K562 (cell line): ENCODE data around the gene AP1AR. TPM values are rescaled to one million over a fixed set of nuclear protein-coding genes. Genes with fewer than 3 reads are reported as not detected.

ENCODE experiments used
- ARID1B ChIP-seq: fragments of 450-650 bp; IDR thresholded peaks from 2 replicates; pipeline ENCODE4 v1.6.1; 2016; ENCODE audit warnings: antibody characterized with exemption, mild to moderate bottlenecking, inconsistent platforms
- ATF7 ChIP-seq: fragments of 450-650 bp; IDR thresholded peaks from 2 replicates; pipeline ENCODE4 v1.7.1; 2014; ENCODE audit warnings: mild to moderate bottlenecking, moderate library complexity
- CCNT2 ChIP-seq: IDR thresholded peaks from 2 replicates; pipeline ENCODE4 v1.6.1; 2011; ENCODE audit warnings: borderline replicate concordance, low read depth, mild to moderate bottlenecking, moderate library complexity, mixed read lengths, low read length; ENCODE audit not compliant: insufficient read length; ENCODE audit errors: extremely low read depth
- CXXC5 ChIP-seq: fragments of 250-450 bp; sonication (Bioruptor Pico); IDR thresholded peaks from 2 replicates; pipeline ENCODE4 v1.8.0; 2022; ENCODE audit warnings: inconsistent platforms, mild to moderate bottlenecking, moderate library complexity
- FOSL1 ChIP-seq: fragments of 200-800 bp; sonication (Bioruptor generic); conservative IDR thresholded peaks from 2 replicates; pipeline ENCODE4 v1.6.1; 2016; ENCODE audit warnings: missing genetic modification characterization, missing compliant biosample characterization
- FOXJ2 ChIP-seq: fragments of 200-800 bp; sonication (Bioruptor generic); IDR thresholded peaks from 2 replicates; pipeline ENCODE4 v1.6.1; 2016; ENCODE audit warnings: missing genetic modification characterization, missing compliant biosample characterization
- HNRNPLL ChIP-seq: fragments of 200-400 bp; formaldehyde crosslinking; IDR thresholded peaks from 2 replicates; pipeline ENCODE4 v1.6.1; 2017; ENCODE audit warnings: low read length, low read depth, mild to moderate bottlenecking; ENCODE audit not compliant: poor library complexity, severe bottlenecking
- MTA2 ChIP-seq: fragments of 450-650 bp; IDR thresholded peaks from 2 replicates; pipeline ENCODE4 v1.6.1; 2016; ENCODE audit warnings: low read depth
- NBN ChIP-seq: fragments of 450-650 bp; IDR thresholded peaks from 2 replicates; pipeline ENCODE4 v1.6.1; 2016; ENCODE audit warnings: low read depth, mild to moderate bottlenecking
- NCOA2 ChIP-seq, 2 experiments: fragments of 450-650 bp; IDR thresholded peaks; 2 replicates each; pipeline ENCODE4 v1.6.1; 2018; ENCODE audit warnings: mild to moderate bottlenecking in 2 of 2, moderate library complexity in 1 of 2; ENCODE audit not compliant: partially characterized antibody in 2 of 2
- POLR2B ChIP-seq: fragments of 450-650 bp; IDR thresholded peaks from 2 replicates; pipeline ENCODE4 v1.6.1; 2018; ENCODE audit warnings: low read depth; ENCODE audit not compliant: partially characterized antibody
- RCOR1 ChIP-seq, 2 experiments: IDR thresholded peaks; 2 replicates each; pipeline ENCODE4 v1.6.1; 2012; ENCODE audit warnings: low read depth in 2 of 2, low read length in 2 of 2, borderline replicate concordance in 1 of 2, improper control_type of control experiment in 1 of 2
- STAG1 ChIP-seq: sonication (generic); formaldehyde crosslinking; IDR thresholded peaks from 2 replicates; pipeline ENCODE4 v1.5.0; 2020; ENCODE audit warnings: missing genetic modification reagents, borderline replicate concordance
- TAF1 ChIP-seq: IDR thresholded peaks from 2 replicates; pipeline ENCODE4 v1.6.1; 2011; ENCODE audit warnings: mild to moderate bottlenecking, low read length, moderate library complexity; ENCODE audit not compliant: insufficient read depth, control insufficient read depth, severe bottlenecking; ENCODE audit errors: extremely low read depth
- TCF7 ChIP-seq: sonication (generic); IDR thresholded peaks from 2 replicates; pipeline ENCODE4 v1.6.1; 2016; ENCODE audit warnings: antibody characterized with exemption, borderline replicate concordance
- ZFP30 ChIP-seq: fragments of 250-450 bp; sonication (Bioruptor Pico); IDR thresholded peaks from 2 replicates; pipeline ENCODE4 v1.8.0; 2022; ENCODE audit warnings: moderate library complexity, mild to moderate bottlenecking, inconsistent platforms, borderline replicate concordance
- ZNF197 ChIP-seq: fragments of 200-800 bp; sonication (Bioruptor generic); IDR thresholded peaks from 2 replicates; pipeline ENCODE4 v1.6.1; 2016; ENCODE audit warnings: low read depth, missing genetic modification characterization, missing compliant biosample characterization
- polyA plus RNA-seq, 8 experiments: library from polyadenylated mRNA; depleted of rRNA in 4 of 8; stranded (reverse) in 5 of 8; unstranded in 3 of 8; fragments of >200 nt; fragmentation: Nextera tagmentation in 2 of 8; fragmentation: Illumina TruSeq in 1 of 8; extraction: Ambion mirVana in 2 of 8; extraction: Trizol in 1 of 8; gene quantifications; 2 replicates each; pipeline versions ENCODE4 v1.2.1 to v1.2.3, GENCODE V29; 2011 to 2014; ENCODE audit warnings: inconsistent platforms in 1 of 8, missing spikeins in 1 of 8
- total RNA-seq, 7 experiments: library from RNA; depleted of rRNA in 6 of 7; stranded (reverse); fragments of >200 nt in 6 of 7; fragmentation: Illumina TruSeq in 2 of 7; extraction: Trizol in 2 of 7; gene quantifications; 2 replicates each; pipeline versions ENCODE4 v1.2.1 to v1.2.3, GENCODE V29; 2011 to 2021; ENCODE audit warnings: low replicate concordance in 1 of 7
- TF ChIP-seq, protein P1 (sequence below): fragments of 200-800 bp; sonication (Bioruptor generic); IDR thresholded peaks from 2 replicates; pipeline ENCODE4 v1.6.1; 2017; ENCODE audit warnings: missing genetic modification characterization, missing compliant biosample characterization
- TF ChIP-seq, protein P2 (sequence below), 2 experiments: fragments of 450-650 bp in 1 of 2; sonication (generic) in 1 of 2; formaldehyde crosslinking in 1 of 2; IDR thresholded peaks in 1 of 2; conservative IDR thresholded peaks in 1 of 2; 2 replicates each; pipeline versions ENCODE4 v1.6.1 to v1.8.1; 2016 to 2023; ENCODE audit warnings: mild to moderate bottlenecking in 2 of 2, moderate library complexity in 2 of 2, inconsistent platforms in 1 of 2, missing genetic modification reagents in 1 of 2
- TF ChIP-seq, protein P3 (sequence below), 2 experiments: fragments of 150-350 bp in 1 of 2; IDR thresholded peaks; 2 replicates each; pipeline ENCODE4 v1.6.1; 2012 to 2016; ENCODE audit warnings: low read depth in 2 of 2, low read length in 2 of 2, mild to moderate bottlenecking in 1 of 2, moderate library complexity in 1 of 2

AP1AR gene
- total and polyA plus RNA-seq, 9 of the 15 experiments (the other 6 are each of a cell fraction or from before 2014, with no cell fraction given), result 2.6 to 20.7 (median 12.2) TPM

DNA sequence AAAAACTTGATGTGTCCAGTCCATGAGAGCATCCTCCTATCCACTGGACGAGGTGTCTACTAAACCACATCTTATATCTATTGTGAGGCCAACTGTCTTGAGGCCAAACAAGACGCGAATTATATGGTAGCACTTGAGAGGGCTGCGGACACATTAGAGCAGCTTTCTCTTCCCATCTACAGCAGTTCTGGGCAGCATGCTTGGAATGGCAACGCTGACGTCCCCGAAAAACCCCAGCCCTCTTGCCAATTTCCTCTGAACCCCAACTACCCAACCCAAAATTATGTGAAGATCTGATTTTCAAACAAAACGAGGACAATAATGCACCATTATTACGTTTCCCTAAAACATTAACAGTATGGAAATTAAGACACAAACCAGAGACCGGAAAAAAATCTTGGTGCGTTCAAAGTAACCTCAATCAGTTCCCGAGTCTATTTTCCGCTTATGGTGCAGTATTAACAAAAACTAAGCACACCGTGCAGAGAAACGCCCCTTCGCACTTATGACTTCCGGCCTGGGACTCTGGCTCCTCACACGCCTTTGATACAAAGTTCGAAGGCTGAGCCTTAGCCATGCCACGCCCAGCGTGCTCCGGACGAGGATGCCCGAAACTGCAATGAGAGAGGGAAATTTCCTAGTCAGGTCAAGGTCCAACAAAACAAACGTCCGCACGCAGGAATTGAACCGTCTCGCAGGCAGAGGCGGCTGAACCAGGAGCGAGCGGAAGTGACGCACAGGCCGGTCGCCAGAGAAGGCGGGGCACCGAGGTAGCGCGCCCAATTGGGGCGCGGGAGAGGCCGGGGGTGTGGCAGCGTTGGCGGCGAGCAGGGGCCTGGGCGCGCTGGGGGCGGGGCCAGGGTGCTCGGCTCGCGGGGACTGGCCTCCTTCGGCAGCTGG, 458 bp upstream of the AP1AR start (continued):
- TF ChIP-seq HNRNPLL, result peak; percentile 63
- TF ChIP-seq TCF7, result 0 out of 2 replicates have a peak, but pooled peaks have one; percentile 16
- TF ChIP-seq NBN, result peak; percentile 74
- TF ChIP-seq ZFP30 (CRISPR knock-in tag), result no peak
- TF ChIP-seq, protein P1, sequence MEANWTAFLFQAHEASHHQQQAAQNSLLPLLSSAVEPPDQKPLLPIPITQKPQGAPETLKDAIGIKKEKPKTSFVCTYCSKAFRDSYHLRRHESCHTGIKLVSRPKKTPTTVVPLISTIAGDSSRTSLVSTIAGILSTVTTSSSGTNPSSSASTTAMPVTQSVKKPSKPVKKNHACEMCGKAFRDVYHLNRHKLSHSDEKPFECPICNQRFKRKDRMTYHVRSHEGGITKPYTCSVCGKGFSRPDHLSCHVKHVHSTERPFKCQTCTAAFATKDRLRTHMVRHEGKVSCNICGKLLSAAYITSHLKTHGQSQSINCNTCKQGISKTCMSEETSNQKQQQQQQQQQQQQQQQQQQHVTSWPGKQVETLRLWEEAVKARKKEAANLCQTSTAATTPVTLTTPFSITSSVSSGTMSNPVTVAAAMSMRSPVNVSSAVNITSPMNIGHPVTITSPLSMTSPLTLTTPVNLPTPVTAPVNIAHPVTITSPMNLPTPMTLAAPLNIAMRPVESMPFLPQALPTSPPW (CRISPR knock-in tag), result peak; percentile 63
- TF ChIP-seq, protein P2, sequence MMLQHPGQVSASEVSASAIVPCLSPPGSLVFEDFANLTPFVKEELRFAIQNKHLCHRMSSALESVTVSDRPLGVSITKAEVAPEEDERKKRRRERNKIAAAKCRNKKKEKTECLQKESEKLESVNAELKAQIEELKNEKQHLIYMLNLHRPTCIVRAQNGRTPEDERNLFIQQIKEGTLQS (IDR thresholded peaks at IDR 0.05), result peak; percentile 52; the same call in 1 of the 2 replicates
- TF ChIP-seq, protein P2 (CRISPR knock-in tag; conservative IDR thresholded peaks at IDR 0.05), result no peak
- no peak for TF ChIP-seq STAG1 (CRISPR knock-in tag)
- peak; percentile 21; the same call in 1 of the 2 replicates for TF ChIP-seq ARID1B
- TF ChIP-seq TAF1, result peak; percentile 47
- peak; percentile 81; the same call in 1 of the 2 replicates for TF ChIP-seq FOXJ2 (tag)
- TF ChIP-seq, protein P3, sequence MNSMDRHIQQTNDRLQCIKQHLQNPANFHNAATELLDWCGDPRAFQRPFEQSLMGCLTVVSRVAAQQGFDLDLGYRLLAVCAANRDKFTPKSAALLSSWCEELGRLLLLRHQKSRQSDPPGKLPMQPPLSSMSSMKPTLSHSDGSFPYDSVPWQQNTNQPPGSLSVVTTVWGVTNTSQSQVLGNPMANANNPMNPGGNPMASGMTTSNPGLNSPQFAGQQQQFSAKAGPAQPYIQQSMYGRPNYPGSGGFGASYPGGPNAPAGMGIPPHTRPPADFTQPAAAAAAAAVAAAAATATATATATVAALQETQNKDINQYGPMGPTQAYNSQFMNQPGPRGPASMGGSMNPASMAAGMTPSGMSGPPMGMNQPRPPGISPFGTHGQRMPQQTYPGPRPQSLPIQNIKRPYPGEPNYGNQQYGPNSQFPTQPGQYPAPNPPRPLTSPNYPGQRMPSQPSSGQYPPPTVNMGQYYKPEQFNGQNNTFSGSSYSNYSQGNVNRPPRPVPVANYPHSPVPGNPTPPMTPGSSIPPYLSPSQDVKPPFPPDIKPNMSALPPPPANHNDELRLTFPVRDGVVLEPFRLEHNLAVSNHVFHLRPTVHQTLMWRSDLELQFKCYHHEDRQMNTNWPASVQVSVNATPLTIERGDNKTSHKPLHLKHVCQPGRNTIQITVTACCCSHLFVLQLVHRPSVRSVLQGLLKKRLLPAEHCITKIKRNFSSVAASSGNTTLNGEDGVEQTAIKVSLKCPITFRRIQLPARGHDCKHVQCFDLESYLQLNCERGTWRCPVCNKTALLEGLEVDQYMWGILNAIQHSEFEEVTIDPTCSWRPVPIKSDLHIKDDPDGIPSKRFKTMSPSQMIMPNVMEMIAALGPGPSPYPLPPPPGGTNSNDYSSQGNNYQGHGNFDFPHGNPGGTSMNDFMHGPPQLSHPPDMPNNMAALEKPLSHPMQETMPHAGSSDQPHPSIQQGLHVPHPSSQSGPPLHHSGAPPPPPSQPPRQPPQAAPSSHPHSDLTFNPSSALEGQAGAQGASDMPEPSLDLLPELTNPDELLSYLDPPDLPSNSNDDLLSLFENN (IDR thresholded peaks at IDR 0.05; ENCODE audit: low read depth in 2 of 2, low read length in 2 of 2), result no peak
- TF ChIP-seq ATF7, result peak; percentile 71; the same call in 1 of the 2 replicates
- TF ChIP-seq MTA2, result 0 out of 2 replicates have a peak, but pooled peaks have one; percentile 16
- peak; percentile 24 for TF ChIP-seq POLR2B
- peak; percentile 45 for TF ChIP-seq CCNT2
- TF ChIP-seq ZNF197, result no peak
- peak; percentile 66 for TF ChIP-seq CXXC5 (CRISPR knock-in tag)
- peak in 1 of 2 experiments; percentile 24 for TF ChIP-seq NCOA2 (IDR thresholded peaks at IDR 0.05; ENCODE audit: partially characterized antibody in 2 of 2)
- 0 out of 2 replicates have a peak, but pooled peaks have one; percentile 18 for TF ChIP-seq FOSL1
- peak in 1 of 2 experiments; percentile 32; a peak in 1 of 4 replicates for TF ChIP-seq RCOR1 (IDR thresholded peaks at IDR 0.05; ENCODE audit: borderline replicate concordance in 1 of 2, low read depth in 2 of 2, low read length in 2 of 2)
